GM21717 (cell line): ENCODE data around the gene CELF2.

ENCODE experiments used
- ATAC-seq: cut with Tn5 transposase; IDR thresholded peaks from one replicate; pipeline ENCODE4 v1.9.1; 2021; ENCODE audit warnings: mild to moderate bottlenecking, moderate library complexity; ENCODE audit not compliant: unreplicated experiment

Gene CELF2

DNA sequence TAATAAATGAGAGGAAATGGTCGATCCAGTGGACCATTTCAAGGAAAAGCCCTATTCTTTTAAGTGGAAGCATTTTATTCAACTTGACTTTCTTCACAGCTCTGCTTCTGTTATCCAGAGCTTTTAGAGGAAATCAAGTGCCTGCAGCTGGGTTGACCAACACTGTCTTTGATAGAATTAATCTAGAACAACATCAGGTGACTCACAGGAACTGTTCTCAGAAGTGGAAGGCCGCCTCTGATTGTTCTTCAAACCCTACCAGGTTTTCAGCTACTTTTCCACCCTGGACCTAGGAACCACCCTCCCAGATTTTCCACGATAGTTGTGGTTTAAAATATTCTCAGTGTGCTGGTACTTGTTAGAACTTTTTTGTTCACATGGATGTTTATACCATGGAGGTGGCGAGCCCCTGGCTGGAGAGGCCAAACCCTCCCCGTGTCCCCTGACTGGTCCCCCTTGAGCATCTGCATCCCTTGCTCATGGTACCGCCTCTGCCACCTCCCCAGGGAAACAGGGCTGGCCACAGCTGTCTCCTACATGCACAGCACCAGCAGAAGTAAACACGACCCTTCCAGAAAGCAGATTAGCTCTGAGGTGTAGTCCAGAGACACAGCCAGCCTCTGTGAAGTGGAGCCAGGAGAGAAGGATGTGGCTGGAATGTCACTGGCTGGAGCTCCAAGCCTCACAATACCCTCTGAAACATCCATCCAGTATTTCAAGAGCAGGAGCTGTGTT is 300.4 kb downstream of the CELF2 start:
- ATAC-seq: no peak

DNA sequence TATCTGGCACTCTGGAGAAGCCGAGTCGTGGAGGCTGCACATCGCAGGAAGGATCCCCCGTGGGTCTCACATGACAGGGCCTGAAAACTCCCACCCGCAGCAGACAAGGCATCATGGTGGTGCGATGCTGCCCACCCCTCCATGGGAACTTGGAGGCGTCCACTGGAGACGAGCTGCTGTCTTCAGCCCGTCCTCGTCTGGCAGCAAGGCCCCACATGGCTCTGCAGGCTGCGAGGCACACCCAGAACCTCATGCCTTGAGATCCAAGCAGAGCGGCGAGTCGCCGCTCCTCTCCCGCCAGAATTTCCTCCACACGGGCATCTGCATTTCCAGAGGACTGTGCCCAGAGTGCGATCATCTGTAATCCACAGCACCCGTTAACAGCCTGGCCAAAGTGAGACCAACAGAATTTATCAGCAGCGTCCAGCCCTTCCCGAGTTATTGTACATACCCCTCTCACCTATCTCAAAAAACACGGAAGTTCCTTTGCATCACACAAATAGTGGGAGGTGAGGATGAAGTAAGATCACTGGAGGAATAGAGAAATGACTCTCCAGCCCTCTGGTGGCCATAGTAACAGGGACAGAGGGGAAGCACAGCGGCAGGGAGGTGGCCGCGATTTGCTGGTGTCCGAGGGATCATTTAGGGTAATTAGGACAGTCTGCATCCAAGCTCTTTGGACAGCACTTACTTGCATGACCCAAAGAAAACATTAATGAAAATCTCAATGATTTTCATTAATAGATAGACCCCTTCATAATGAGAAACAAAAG is 301.3 kb downstream of the CELF2 start:
- no peak for ATAC-seq

DNA sequence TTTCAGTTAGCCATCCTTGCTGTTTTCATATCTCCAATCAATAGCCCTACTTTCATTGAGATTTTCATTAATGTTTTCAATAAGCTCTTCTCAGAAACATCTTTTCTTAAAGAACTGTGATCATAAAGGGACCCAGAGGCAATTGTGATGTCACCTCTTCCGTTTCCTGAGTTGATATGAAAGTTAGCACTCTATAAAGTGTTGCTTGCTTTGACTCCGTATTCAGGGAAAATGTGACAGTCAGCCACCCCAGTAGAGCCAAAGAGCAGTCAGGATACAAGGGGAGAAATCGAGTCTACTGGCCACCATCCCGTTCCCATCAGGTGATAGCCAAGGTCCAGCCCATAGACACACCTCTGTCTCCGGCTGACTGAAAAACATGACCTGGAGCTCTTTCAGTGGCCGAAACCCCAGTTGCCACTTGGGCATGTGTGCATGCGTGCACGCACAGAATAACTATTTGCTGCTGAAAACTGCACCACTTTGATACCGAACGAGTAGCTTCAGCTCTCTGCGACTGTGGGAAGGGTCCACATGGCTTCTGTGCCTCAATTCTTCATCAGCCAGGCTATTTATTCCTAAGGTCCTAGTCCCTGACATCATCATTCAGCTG is 302.4 kb downstream of the CELF2 start:
- no peak for ATAC-seq

DNA sequence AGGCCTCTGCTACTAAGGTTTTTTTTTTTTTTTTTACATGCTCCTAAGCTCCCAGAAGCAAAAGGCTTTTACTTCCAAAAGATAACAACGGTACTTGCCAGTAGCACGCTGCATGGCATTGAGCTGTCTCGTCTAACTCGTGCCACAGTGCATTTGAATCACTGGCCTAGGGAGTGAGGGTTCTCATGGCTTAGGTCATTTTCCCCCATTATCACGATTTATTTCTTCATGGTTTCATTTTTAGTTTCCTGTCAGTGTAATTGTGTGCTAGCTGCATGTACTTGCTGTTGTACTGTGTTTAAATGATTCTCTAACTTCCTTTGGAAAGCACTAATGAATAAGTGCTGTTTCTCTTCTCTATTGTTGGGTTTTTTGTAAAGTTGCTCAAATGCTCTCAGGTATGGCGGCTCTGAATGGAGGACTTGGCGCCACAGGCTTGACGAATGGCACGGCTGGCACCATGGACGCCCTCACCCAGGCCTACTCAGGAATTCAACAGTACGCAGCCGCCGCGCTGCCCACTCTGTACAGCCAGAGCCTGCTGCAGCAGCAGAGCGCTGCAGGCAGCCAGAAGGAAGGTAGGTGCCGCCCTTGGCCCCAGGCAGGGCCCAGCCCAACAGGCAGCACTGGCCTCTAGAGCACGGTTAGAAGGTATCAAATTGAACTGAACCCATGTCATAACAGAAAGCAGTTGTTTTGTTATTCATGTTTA is 303.3 kb downstream of the CELF2 start:
- ATAC-seq: no peak

DNA sequence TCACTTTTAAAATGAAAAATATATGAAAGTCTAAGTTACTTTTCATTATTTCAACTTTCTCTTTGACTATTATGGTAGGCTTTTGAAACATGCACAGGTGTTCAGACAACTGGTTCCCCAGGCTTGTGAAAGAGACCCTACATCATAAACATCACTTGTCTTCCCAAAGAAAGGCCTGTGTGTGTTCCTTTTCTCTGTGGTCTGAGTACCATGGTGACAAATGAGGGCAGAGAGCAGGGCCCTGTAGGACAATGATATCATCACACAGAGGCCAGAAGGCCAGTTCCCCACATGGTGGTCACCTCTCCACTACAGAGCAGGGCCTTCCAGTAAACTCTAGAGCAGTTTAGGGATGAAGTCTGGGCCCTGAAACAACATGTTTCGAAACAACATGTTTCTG is 305.0 kb downstream of the CELF2 start:
- ATAC-seq: peak; percentile 56

DNA sequence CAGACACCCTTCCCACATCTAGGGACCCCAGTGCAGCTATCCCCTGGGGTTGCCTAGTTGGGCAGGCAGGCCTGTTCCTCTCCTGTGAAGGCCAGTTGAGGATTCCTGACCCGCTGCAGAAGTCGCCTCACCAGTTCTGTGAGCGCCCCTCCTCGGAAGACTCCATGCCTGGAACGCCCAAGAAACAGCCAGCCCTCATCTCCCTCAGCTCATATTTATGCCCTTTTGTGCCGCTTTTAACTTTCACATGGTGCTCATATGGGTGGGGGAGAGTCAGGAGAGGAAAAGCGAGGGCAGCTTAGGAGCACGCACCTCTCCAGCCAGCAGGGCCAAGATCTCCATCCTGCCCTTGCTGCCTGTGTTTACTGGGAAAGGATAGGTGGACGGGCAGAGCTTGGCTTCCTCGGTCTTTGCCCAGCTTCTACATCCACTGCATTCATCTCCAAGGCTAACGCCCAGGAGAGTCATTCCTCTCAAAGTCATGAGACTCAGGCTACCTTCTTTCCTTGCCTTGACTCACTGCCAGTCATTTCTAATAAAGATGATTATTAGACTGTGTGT is 307.2 kb downstream of the CELF2 start:
- no peak for ATAC-seq

DNA sequence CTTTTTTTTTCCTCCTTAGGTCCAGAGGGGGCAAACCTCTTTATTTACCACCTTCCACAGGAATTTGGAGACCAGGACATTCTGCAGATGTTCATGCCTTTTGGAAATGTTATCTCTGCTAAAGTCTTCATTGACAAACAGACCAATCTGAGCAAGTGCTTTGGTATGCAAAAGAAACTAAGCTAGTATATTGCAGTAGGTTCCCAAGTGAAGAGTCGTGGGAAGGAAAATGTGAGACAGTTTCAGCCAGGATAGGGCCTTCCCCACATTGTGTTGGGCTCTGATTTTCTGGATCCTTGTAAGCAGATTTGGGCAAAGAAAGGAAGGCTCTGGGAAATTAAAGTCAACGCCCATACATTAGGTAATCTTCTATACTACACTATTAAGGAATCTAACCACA is 308.1 kb downstream of the CELF2 start:
- ATAC-seq: no peak

DNA sequence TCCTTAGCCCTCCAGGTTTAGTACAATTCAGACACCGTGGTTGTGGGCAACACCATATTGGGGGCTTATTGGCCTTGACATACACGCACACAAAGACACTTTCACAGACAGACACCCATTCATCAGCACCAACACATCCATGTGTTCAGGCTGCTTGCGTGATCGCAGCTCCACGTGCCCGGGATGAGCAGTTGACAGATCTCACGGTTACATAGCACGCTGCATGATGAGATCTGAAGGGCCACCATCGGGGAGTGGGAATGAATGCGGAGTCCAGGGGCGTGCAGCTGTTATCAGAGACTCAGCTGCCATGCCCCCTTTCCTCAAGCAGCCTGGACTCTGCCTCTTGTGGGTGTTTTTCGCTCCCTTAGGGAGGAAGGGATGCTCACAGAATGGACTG is 308.6 kb downstream of the CELF2 start:
- ATAC-seq: no peak

DNA sequence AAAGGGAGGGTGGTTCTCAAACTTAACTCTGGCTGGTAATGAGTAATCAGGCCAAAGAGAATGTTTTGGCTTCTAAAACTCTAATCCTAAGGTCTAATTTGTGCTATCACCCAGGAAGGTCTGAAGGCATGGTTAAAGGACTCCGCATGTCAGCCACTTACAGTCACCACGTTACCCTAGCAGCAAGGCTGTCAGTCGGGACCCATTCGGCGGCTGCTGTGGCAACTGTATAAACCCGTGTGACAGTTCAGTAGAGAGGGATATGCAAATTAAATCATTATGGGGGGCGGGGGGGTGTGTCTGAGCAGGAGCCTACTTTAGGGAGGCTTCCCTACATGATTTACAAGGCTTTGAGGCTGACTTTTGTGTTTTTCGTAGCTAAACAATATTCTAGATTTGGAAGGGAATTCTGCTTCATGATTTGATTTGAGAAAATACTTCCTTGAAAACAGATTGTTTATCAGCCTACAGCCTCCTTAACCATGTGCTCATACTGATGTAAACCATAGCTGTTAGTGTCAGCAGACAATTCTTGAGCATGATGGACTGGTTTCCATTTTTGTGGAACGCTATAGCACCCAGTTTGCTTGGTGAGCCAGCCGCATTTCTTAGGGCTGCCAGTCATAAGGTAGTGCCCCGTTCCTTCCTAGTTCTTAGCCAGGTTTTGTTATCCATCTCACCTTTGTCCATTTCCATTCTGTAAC is 309.4 kb downstream of the CELF2 start:
- ATAC-seq: no peak

DNA sequence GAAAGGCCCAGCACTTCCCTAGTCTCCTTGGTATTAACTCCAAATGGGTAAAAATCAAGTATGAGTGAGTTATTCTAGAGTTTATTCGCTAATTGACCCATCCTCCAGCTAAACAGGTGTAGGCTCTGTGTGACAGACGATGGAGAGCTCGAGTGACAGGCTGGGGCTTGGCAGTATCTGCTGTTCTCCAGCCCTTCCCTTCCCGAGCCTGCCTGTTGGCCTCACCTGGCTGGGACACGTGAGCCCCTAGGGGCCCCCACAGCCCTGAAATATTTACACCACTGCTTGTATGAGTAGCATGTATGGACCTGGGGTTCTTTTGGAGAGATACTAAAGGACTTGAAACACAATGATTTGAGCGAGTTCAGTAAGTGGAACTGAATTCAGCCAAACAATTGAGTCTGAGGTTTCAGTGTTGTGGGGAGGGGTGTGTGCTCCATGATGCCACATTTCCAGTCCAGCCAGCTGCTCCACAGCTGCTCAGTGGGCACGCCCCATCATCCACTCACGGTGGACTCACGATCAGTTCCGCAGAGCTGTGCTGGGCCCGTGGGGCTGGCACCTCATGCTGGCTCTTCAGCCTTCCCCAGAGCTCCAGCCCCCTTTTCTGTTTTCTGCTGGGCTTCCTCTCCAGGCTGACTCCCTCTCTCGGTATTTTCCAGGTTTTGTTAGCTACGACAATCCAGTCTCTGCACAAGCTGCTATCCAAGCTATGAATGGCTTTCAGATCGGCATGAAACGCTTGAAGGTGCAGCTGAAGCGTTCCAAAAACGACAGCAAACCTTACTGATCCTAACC is 310.8 kb downstream of the CELF2 start:
- no peak for ATAC-seq

DNA sequence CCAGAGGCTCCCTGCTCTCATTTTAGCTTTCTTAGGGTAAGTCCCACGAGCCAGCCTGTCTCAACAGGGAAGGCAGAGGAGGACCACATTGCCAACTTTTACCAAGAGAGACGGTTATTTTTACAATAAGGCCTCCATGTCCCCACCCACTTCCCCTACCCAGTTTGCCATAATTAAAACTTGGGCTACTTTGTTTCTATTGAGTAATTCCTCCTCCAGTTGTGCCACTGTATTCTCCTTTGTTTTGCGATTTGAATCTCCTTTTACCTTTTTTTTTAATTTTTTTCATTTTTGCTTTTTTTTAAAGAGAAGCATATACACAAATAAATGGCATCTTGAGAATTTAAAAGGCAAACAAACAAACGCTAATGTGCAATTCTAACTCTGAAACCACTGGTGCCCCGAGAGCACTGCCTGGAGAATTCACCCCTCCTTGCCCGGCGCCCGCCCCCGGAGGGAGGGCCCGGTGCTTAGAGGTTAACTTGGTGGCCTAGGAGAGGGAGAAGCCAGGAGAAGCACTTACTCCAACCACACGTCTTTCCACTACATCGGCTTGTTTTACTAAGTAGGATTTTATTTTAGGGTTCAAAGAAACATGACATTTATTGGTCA is 311.5 kb downstream of the CELF2 start:
- ATAC-seq: no peak

DNA sequence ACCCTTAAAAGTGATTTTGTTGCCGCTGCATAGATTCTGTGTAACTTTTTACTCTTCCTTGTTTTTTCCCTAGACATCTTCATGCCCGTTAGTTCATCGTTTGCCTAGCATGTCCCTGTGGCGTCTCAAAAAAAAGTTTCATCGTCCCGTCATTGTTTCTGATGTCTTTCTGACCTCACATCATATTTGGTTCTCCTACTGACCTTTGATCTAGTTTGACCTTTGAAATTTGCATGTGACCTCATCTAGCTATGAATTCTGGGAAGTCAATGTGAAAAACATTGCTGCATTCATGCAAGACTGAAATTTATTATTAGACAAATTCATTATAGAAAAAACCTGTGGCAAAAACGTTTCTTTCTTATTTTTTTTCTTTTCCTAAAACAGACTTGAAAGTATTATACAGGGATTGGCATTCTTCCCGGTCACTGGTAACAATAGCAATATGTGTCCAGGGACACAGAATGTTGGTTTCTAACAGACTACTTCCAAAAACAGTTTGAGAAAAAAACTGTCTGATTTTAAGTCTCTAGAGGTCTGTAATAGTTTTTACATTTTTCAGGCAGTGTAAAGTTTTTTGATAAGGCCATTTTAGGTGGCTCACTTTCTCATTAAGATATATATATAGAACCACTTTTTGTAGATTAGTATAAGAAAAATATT is 312.8 kb downstream of the CELF2 start:
- no peak for ATAC-seq

DNA sequence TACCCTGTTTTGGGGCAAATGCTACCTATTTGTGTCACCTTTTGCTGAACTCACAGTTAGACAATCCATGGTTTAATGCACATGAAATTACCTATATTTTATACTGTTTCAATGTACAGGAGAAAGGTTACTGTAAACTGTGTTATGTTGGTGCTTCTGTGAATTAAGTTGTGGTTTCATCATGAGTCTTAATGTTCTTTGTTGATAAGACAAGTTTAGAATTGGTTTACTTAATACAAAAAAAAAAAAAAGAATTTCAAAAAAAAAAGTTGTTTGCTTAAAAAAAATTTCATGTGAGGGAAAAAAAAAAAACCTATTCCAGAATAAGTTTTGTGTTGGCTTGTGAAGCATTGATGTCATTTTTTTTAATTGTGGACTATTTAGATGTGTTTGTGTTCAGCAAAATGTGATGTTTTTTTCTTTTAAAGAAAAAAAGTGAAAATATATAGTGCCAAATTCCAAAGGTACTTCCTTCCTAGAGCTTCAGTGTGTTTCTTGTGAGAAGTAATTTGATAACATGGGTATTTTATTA is 313.4 kb downstream of the CELF2 start:
- ATAC-seq: no peak

DNA sequence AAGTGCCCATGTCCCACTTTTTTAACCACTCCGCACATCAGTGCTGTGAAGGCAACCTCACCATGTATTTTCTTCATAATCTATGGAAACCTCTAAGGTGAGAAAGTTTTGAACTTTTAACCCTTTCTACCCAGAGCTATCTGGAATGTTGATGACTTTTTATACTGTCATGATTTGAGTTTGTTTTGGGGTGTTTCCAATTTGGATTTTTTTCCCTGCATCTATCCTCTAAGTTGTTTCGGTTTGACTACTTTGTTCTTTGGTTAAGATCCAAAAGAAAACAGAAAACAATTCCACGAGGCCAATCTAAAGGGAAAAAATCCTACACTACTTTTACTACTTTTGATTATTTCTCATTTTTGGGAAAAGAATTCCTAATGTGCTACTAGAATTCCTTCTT is 314.1 kb downstream of the CELF2 start:
- no peak for ATAC-seq

DNA sequence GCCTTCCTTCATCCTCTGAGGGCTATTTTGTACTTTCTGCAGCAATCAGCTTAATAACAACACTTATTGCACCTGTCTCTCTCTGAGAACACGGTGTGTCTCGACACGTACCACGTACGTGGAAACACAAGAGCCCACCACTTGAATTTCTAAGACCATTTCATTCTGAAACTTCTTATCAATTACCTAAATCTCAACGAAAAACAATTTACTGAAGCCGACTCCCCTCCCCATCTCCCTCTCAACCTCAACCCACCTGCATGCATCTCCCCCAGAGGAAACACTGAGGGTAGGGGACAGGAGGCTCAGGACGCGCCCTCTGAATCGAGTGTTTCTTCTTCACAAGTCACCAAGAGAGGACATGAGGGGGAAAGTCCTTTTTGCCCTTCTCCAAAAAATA is 315.2 kb downstream of the CELF2 start:
- ATAC-seq: no peak

DNA sequence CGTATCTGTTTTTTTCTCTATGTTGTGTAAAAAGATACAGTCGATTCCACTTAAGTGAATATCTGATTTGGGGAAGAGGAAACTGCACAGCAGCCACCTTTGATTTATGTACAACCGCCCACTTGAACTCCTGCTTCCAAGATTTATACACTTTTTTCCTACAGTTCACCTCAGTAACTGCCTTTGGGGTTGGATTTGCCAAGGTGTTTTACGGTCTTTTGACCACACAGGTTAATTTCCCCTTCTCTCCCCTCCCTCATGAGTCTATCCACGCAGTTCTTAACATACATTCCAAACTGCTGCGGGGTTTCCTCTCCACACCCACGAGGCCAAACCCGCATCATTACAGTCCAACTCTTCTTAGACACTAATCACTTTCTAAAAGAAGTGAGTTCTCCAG is 316.8 kb downstream of the CELF2 start:
- ATAC-seq: no peak

DNA sequence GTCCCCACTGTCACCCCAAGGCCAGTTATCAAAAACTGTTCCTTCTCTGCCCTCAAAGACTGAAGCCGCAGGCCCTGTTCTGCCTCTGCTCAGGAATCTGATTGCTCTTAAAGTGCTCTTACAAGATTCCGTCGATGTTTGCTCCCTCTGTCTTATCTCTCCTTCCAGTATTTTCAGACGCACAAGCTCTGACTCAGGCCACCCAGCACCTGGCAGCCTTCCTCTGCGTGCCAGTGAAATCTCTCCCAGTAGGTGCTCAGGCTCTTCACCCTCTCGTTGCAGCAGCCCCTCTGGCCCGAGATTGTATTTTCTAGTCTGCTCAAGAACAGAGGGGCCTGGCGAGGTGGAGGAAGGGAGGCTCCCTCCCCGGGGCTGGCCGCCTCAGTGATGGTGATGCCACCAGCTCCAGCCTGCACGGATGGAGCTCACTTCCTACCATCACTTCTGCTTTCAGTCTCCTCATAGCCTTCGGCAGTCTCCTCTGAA is 317.5 kb downstream of the CELF2 start:
- ATAC-seq: no peak

DNA sequence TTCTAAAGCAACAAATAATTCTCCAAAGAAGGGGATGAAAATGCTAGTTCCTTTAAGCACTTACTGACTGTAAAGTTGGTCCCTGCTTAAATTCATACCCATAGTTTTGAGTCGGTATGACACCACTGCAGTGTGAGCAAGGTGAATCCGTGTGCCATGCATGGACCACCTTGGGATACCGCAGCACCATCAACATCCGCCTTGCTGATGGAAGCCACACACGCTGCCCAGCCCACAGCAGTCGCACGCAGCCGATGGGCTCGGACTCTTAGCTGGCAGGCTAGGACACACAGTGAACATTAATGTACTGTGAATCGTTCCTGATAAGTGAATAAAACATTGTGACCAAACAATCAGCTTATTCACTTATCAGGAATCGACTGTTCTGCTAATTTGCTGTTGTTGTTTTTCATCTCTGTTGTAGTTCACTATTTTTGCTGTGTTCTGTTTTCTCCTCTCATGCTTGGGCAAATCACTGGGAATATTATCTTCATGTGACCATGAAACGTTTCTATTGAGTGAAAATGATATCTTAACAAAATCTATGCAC is 318.3 kb downstream of the CELF2 start:
- no peak for ATAC-seq
